GM12878 (cell line): ENCODE measurements around the gene MBTPS2. TPM values are rescaled to one million over a fixed set of nuclear protein-coding genes. Genes with fewer than 3 reads are reported as not detected.

Experiments
- ATAC-seq: fragments of 200-7000 bp; cut with Tn5 transposase; 3 replicates; pipeline ENCODE4 v1.9.1; 2020; ENCODE audit warnings: mild to moderate bottlenecking, moderate library complexity
- BruUV-seq: library from RNA; stranded (reverse); fragments of 400-500 nt; replicated peaks from 2 replicates; lab custom pipeline; 2021; lab: Mats Ljungman, UMichigan
- CTCF ChIA-PET: fragments of 300-600 bp; sonication (Branson Sonifier 250); formaldehyde crosslinking; extraction: SDS; loops from one replicate; lab custom pipeline; 2021; ENCODE audit warnings: inconsistent platforms; lab: Yijun Ruan, JAX
- POLR2A ChIA-PET: fragments of 350-600 bp; formaldehyde crosslinking; extraction: SDS; loops from one replicate; lab custom pipeline; 2021; ENCODE audit warnings: inconsistent platforms; lab: Charles Lee
- RAD21 ChIA-PET: fragments of 300-600 bp; sonication (Branson Sonifier 250); formaldehyde crosslinking; loops from one replicate; lab custom pipeline; 2023; ENCODE audit warnings: antibody characterized with exemption; ENCODE audit not compliant: unreplicated experiment; lab: Charles Lee
- SMC1A ChIA-PET: fragments of 300-600 bp; sonication (Branson Sonifier 250); formaldehyde crosslinking; loops from one replicate; lab custom pipeline; 2023; ENCODE audit not compliant: unreplicated experiment, uncharacterized antibody; lab: Charles Lee
- DNase-seq: peaks from one replicate; pipeline ENCODE4 v3.0.0-alpha.2; 2011; ENCODE audit warnings: low read depth, low spot score
- FAIRE-seq: peaks from 3 replicates; lab custom pipeline; 2011; peaks lifted over from hg19 to GRCh38; lab: Jason Lieb, UNC
- H2AFZ ChIP-seq: 2 replicates; pipeline ENCODE4 v1.6.0; 2011; ENCODE audit warnings: low read depth, low read length, control low read depth; ENCODE audit not compliant: control insufficient read depth
- H3K27ac ChIP-seq: 2 replicates; pipeline ENCODE4 v1.5.1; 2011; ENCODE audit warnings: control low read depth; ENCODE audit not compliant: control insufficient read depth, insufficient read depth
- H3K27me3 ChIP-seq, 2 experiments: replicated peaks in 1 of 2; 2 replicates each; pipeline versions ENCODE4 v1.6.0 to v1.6.1; 2011; ENCODE audit warnings: low read length in 1 of 2; ENCODE audit not compliant: control insufficient read depth in 2 of 2, insufficient read depth in 2 of 2
- H3K36me3 ChIP-seq, 2 experiments: 2 replicates each; pipeline ENCODE4 v1.5.1; 2011; ENCODE audit warnings: low read length in 1 of 2; ENCODE audit not compliant: control insufficient read depth in 2 of 2, insufficient read depth in 2 of 2
- H3K4me1 ChIP-seq: 2 replicates; pipeline ENCODE4 v1.6.1; 2011; ENCODE audit warnings: mild to moderate bottlenecking, low read length, moderate library complexity, mixed read lengths; ENCODE audit not compliant: control insufficient read depth, insufficient read depth
- H3K4me2 ChIP-seq: 2 replicates; pipeline ENCODE4 v1.6.0; 2011; ENCODE audit warnings: control low read depth; ENCODE audit not compliant: control insufficient read depth, insufficient read depth
- H3K4me3 ChIP-seq: fragments of 200-600 bp; sonication (generic); 2 replicates; pipeline ENCODE4 v1.5.1; 2016
- H3K79me2 ChIP-seq: 2 replicates; pipeline ENCODE4 v1.6.0; 2011; ENCODE audit warnings: low read length; ENCODE audit not compliant: control insufficient read depth, insufficient read depth
- H3K9ac ChIP-seq: 2 replicates; pipeline ENCODE4 v1.8.0; 2011; ENCODE audit warnings: low read length, control low read depth, mixed read lengths; ENCODE audit not compliant: control insufficient read depth, insufficient read depth
- H3K9me3 ChIP-seq: replicated peaks from 3 replicates; pipeline ENCODE4 v1.5.1; 2011; ENCODE audit warnings: mild to moderate bottlenecking, low read length; ENCODE audit not compliant: control insufficient read depth, insufficient read depth
- H4K20me1 ChIP-seq: 2 replicates; pipeline ENCODE4 v1.6.0; 2011; ENCODE audit not compliant: control insufficient read depth, insufficient read depth
- BACH1 ChIP-seq: fragments of 450-650 bp; IDR thresholded peaks from 2 replicates; pipeline ENCODE4 v1.6.1; 2017; ENCODE audit warnings: mild to moderate bottlenecking, borderline replicate concordance
- CHD4 ChIP-seq: fragments of 200-600 bp; sonication (generic); IDR thresholded peaks from 2 replicates; pipeline ENCODE4 v1.6.1; 2016; ENCODE audit warnings: mild to moderate bottlenecking
- CREB1 ChIP-seq: IDR thresholded peaks from 2 replicates; pipeline ENCODE4 v1.6.1; 2012; ENCODE audit warnings: low read depth, mild to moderate bottlenecking, inconsistent platforms
- DPF2 ChIP-seq: fragments of 450-650 bp; IDR thresholded peaks from 2 replicates; pipeline ENCODE4 v1.6.1; 2017; ENCODE audit warnings: mild to moderate bottlenecking
- NBN ChIP-seq: fragments of 450-650 bp; IDR thresholded peaks from 2 replicates; pipeline ENCODE4 v1.6.1; 2016
- NFXL1 ChIP-seq: fragments of 450-650 bp; IDR thresholded peaks from 2 replicates; pipeline ENCODE4 v1.6.1; 2017; ENCODE audit warnings: antibody characterized with exemption, mild to moderate bottlenecking, borderline replicate concordance
- SP1 ChIP-seq: IDR thresholded peaks from one replicate; pipeline ENCODE4 v1.6.1; 2011; ENCODE audit warnings: low read depth, low read length
- STAT1 ChIP-seq: fragments of 450-650 bp; conservative IDR thresholded peaks from 2 replicates; pipeline ENCODE4 v1.6.1; 2014; ENCODE audit warnings: antibody characterized with exemption, mild to moderate bottlenecking
- ZNF24 ChIP-seq: fragments of 450-650 bp; IDR thresholded peaks from 2 replicates; pipeline ENCODE4 v1.6.1; 2017; ENCODE audit warnings: antibody characterized with exemption, mild to moderate bottlenecking
- ZSCAN29 ChIP-seq: fragments of 450-650 bp; IDR thresholded peaks from 2 replicates; pipeline ENCODE4 v1.6.1; 2017; ENCODE audit warnings: mild to moderate bottlenecking, moderate library complexity
- in situ Hi-C: fragments of 300-500 bp; cut with MboI; formaldehyde crosslinking; loops from 9 replicates; pipeline ENCODE4 v1.14.3; 2018; ENCODE audit warnings: mixed read lengths
- intact Hi-C: fragments of 100-400 bp; cut with micrococcal nuclease; formaldehyde crosslinking; loops from one replicate; pipeline ENCODE4 v1.14.2; 2022; ENCODE audit not compliant: unreplicated experiment
- polyA plus RNA-seq, 11 experiments: library from polyadenylated mRNA; depleted of rRNA in 4 of 11; unstranded in 6 of 11; stranded (reverse) in 5 of 11; fragments of >200 nt; fragmentation: Nextera tagmentation in 4 of 11; fragmentation: Illumina TruSeq in 1 of 11; extraction: Ambion mirVana in 4 of 11; extraction: Trizol in 1 of 11; gene quantifications; 1 replicate in 1 of 11; 2 replicates in 10 of 11; pipeline versions ENCODE4 v1.2.1 to v1.2.3, GENCODE V29; 2011 to 2016; ENCODE audit warnings: inconsistent platforms in 2 of 11, missing spikeins in 2 of 11, low read depth in 1 of 11
- total RNA-seq, 4 experiments: library from RNA; depleted of rRNA in 3 of 4; stranded (reverse); fragments of >200 nt in 3 of 4; fragmentation: Illumina TruSeq in 1 of 4; extraction: Trizol in 1 of 4; gene quantifications; 2 replicates each; pipeline versions ENCODE4 v1.2.1 to v1.2.3, GENCODE V29; 2013 to 2021
- TF ChIP-seq, protein P1 (sequence below): fragments of 450-650 bp; IDR thresholded peaks from 2 replicates; pipeline ENCODE4 v1.6.1; 2018; ENCODE audit warnings: borderline replicate concordance, mild to moderate bottlenecking; ENCODE audit not compliant: partially characterized antibody
- TF ChIP-seq, protein P2 (sequence below): IDR thresholded peaks from 2 replicates; pipeline ENCODE4 v1.6.1; 2011; ENCODE audit warnings: borderline replicate concordance, low read depth, mild to moderate bottlenecking, moderate library complexity, low read length; ENCODE audit not compliant: insufficient read depth, poor library complexity, severe bottlenecking
- TF ChIP-seq, protein P3 (sequence below): IDR thresholded peaks from 2 replicates; pipeline ENCODE4 v1.6.1; 2012; ENCODE audit warnings: mild to moderate bottlenecking, low read depth, low read length
- TF ChIP-seq, protein P4 (sequence below): fragments of 150-350 bp; IDR thresholded peaks from 2 replicates; pipeline ENCODE4 v1.6.1; 2016; ENCODE audit warnings: low read depth, low read length
- TF ChIP-seq, protein P5 (sequence below): IDR thresholded peaks from 2 replicates; pipeline ENCODE4 v1.6.1; 2012; ENCODE audit warnings: low read depth, low read length, improper control_type of control experiment

Gene MBTPS2
- total and polyA plus RNA-seq, 10 of the 15 experiments (the other 5 are each of a cell fraction or from before 2014, with no cell fraction given) = 2.6 to 11.0 (median 8.0) TPM

DNA sequence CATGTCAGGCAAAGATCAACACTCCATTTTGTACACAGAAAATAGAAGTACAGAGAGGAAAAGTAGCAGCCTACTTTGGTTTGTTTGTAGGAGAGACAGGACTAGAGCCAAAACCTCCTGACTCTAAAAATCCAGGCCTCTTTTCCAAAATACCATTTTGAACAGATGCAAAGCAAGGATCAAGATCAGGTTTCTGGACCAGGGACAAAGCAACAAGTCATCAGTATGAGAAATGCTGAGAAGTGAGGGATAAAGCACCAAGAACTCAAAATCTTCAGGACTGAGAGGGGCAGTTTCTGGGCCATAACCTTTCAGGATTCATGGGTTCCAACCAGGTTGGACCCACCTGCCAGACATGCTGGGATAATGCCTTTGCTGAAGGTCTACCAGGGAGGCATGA, 36.6 kb upstream of the MBTPS2 start:
- ChIA-PET POLR2A (no interaction called here), RAD21 (no interaction called here), CTCF (no interaction called here), SMC1A (no interaction called here)
- no peaks in the 10 kb centered on the region for H4K20me1 ChIP-seq
- H3K9ac ChIP-seq = no peak overlapping the region
- H3K27me3 ChIP-seq = no peaks in the 10 kb centered on the region
- DNase-seq (no peak), FAIRE-seq (no peak), ATAC-seq (no peak)
- H3K4me2 ChIP-seq = no peak overlapping the region
- no peak overlapping the region for H3K27ac ChIP-seq
- H3K36me3 ChIP-seq = no peaks in the 10 kb centered on the region
- H3K4me1 ChIP-seq = no peaks in the 10 kb centered on the region
- intact Hi-C loops (no loop called here), in situ Hi-C loops (no loop called here)
- no peaks in the 10 kb centered on the region for H3K79me2 ChIP-seq
- BruUV-seq = no TSS peak
- H3K9me3 ChIP-seq = no peaks in the 10 kb centered on the region
- no peak overlapping the region for H2AFZ ChIP-seq
- H3K4me3 ChIP-seq = no peak overlapping the region
- TF ChIP-seq, protein P1, sequence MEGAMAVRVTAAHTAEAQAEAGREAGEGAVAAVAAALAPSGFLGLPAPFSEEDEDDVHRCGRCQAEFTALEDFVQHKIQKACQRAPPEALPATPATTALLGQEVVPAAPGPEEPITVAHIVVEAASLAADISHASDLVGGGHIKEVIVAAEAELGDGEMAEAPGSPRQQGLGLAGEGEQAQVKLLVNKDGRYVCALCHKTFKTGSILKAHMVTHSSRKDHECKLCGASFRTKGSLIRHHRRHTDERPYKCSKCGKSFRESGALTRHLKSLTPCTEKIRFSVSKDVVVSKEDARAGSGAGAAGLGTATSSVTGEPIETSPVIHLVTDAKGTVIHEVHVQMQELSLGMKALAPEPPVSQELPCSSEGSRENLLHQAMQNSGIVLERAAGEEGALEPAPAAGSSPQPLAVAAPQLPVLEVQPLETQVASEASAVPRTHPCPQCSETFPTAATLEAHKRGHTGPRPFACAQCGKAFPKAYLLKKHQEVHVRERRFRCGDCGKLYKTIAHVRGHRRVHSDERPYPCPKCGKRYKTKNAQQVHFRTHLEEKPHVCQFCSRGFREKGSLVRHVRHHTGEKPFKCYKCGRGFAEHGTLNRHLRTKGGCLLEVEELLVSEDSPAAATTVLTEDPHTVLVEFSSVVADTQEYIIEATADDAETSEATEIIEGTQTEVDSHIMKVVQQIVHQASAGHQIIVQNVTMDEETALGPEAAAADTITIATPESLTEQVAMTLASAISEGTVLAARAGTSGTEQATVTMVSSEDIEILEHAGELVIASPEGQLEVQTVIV = no peak
- TF ChIP-seq NBN (no peak), BACH1 (no peak), NFXL1 (no peak), ZSCAN29 (no peak), SP1 (no peak), CREB1 (no peak), ZNF24 (no peak), DPF2 (no peak), CHD4 (no peak), STAT1 (no peak)
- TF ChIP-seq, protein P2, sequence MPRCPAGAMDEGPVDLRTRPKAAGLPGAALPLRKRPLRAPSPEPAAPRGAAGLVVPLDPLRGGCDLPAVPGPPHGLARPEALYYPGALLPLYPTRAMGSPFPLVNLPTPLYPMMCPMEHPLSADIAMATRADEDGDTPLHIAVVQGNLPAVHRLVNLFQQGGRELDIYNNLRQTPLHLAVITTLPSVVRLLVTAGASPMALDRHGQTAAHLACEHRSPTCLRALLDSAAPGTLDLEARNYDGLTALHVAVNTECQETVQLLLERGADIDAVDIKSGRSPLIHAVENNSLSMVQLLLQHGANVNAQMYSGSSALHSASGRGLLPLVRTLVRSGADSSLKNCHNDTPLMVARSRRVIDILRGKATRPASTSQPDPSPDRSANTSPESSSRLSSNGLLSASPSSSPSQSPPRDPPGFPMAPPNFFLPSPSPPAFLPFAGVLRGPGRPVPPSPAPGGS = no peak
- TF ChIP-seq, protein P3, sequence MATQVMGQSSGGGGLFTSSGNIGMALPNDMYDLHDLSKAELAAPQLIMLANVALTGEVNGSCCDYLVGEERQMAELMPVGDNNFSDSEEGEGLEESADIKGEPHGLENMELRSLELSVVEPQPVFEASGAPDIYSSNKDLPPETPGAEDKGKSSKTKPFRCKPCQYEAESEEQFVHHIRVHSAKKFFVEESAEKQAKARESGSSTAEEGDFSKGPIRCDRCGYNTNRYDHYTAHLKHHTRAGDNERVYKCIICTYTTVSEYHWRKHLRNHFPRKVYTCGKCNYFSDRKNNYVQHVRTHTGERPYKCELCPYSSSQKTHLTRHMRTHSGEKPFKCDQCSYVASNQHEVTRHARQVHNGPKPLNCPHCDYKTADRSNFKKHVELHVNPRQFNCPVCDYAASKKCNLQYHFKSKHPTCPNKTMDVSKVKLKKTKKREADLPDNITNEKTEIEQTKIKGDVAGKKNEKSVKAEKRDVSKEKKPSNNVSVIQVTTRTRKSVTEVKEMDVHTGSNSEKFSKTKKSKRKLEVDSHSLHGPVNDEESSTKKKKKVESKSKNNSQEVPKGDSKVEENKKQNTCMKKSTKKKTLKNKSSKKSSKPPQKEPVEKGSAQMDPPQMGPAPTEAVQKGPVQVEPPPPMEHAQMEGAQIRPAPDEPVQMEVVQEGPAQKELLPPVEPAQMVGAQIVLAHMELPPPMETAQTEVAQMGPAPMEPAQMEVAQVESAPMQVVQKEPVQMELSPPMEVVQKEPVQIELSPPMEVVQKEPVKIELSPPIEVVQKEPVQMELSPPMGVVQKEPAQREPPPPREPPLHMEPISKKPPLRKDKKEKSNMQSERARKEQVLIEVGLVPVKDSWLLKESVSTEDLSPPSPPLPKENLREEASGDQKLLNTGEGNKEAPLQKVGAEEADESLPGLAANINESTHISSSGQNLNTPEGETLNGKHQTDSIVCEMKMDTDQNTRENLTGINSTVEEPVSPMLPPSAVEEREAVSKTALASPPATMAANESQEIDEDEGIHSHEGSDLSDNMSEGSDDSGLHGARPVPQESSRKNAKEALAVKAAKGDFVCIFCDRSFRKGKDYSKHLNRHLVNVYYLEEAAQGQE = no peak
- TF ChIP-seq, protein P4, sequence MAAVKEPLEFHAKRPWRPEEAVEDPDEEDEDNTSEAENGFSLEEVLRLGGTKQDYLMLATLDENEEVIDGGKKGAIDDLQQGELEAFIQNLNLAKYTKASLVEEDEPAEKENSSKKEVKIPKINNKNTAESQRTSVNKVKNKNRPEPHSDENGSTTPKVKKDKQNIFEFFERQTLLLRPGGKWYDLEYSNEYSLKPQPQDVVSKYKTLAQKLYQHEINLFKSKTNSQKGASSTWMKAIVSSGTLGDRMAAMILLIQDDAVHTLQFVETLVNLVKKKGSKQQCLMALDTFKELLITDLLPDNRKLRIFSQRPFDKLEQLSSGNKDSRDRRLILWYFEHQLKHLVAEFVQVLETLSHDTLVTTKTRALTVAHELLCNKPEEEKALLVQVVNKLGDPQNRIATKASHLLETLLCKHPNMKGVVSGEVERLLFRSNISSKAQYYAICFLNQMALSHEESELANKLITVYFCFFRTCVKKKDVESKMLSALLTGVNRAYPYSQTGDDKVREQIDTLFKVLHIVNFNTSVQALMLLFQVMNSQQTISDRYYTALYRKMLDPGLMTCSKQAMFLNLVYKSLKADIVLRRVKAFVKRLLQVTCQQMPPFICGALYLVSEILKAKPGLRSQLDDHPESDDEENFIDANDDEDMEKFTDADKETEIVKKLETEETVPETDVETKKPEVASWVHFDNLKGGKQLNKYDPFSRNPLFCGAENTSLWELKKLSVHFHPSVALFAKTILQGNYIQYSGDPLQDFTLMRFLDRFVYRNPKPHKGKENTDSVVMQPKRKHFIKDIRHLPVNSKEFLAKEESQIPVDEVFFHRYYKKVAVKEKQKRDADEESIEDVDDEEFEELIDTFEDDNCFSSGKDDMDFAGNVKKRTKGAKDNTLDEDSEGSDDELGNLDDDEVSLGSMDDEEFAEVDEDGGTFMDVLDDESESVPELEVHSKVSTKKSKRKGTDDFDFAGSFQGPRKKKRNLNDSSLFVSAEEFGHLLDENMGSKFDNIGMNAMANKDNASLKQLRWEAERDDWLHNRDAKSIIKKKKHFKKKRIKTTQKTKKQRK = no peak
- TF ChIP-seq, protein P5, sequence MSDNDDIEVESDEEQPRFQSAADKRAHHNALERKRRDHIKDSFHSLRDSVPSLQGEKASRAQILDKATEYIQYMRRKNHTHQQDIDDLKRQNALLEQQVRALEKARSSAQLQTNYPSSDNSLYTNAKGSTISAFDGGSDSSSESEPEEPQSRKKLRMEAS = no peak
